Measurements from ENCODE around the gene ACAA2.

ACAA2 gene

GRCh38 chr18:49813319-49814146 is at the start of gene ACAA2:
Gene ACAA2 (minus strand): TSS chr18:49813533. CDS start chr18:49813484, 49 bp downstream.
- DNase-seq: peak; percentile 93

GRCh38 chr18:49862656-49863385 is 49.5 kb upstream of the ACAA2 start:
- no peak for DNase-seq

GRCh38 chr18:49861659-49862058 is 48.3 kb upstream of the ACAA2 start:
- DNase-seq: no peak

GRCh38 chr18:49859725-49860124 is 46.4 kb upstream of the ACAA2 start:
- no peak for DNase-seq

GRCh38 chr18:49859021-49859359 is 45.7 kb upstream of the ACAA2 start:
- DNase-seq: no peak

GRCh38 chr18:49858309-49859020 is 45.1 kb upstream of the ACAA2 start:
- DNase-seq: peak; percentile 85

- no peak for DNase-seq
Measured at GRCh38 chr18:49857708-49858107, 44.4 kb upstream of the ACAA2 start.

GRCh38 chr18:49856496-49856895 is 43.2 kb upstream of the ACAA2 start:
- no peak for DNase-seq

GRCh38 chr18:49855711-49856415 is 42.5 kb upstream of the ACAA2 start:
- peak; percentile 42 for DNase-seq

- DNase-seq: no peak
Measured at GRCh38 chr18:49854681-49855080, 41.3 kb upstream of the ACAA2 start.

- no peak for DNase-seq
Measured at GRCh38 chr18:49853436-49853835, 40.1 kb upstream of the ACAA2 start.

GRCh38 chr18:49853011-49853410 is 39.7 kb upstream of the ACAA2 start:
- no peak for DNase-seq

- no peak for DNase-seq
Measured at GRCh38 chr18:49851624-49852023, 38.3 kb upstream of the ACAA2 start.

- no peak for DNase-seq
Measured at GRCh38 chr18:49850636-49851035, 37.3 kb upstream of the ACAA2 start.

- DNase-seq: no peak
Measured at GRCh38 chr18:49849331-49850217, 36.2 kb upstream of the ACAA2 start.

GRCh38 chr18:49848115-49848514 is 34.8 kb upstream of the ACAA2 start:
- no peak for DNase-seq

GRCh38 chr18:49847524-49847923 is 34.2 kb upstream of the ACAA2 start:
- no peak for DNase-seq

GRCh38 chr18:49846718-49847470 is 33.6 kb upstream of the ACAA2 start:
- no peak for DNase-seq

GRCh38 chr18:49846361-49846662 is 33.0 kb upstream of the ACAA2 start:
- DNase-seq: no peak

GRCh38 chr18:49845629-49846360 is 32.5 kb upstream of the ACAA2 start:
- DNase-seq: no peak

GRCh38 chr18:49844903-49845302 is 31.6 kb upstream of the ACAA2 start:
- DNase-seq: no peak

Data from activated CD8-positive, alpha-beta memory T cell treated with anti-CD3 and anti-CD28 coated beads, Interleukin-2, amount 50 U/mL, for 48 hours (primary cell).